Tibial nerve (tissue), 4 donors: ENCODE measurements around the gene RAB3C. TPM values are rescaled to one million over a fixed set of nuclear protein-coding genes. Genes with fewer than 3 reads are reported as not detected.

Experiments
- DNase-seq, 2 donors: peaks; one replicate each; pipeline ENCODE4 v3.0.0-alpha.2; 2019; ENCODE audit warnings: low spot score in 2 of 2
- H3K27ac ChIP-seq, 4 donors: fragments of 200-600 bp; sonication (generic) in 3 of 4; one replicate each; pipeline ENCODE4 v1.5.1; 2017 to 2019; ENCODE audit warnings: mild to moderate bottlenecking in 1 of 4
- H3K27me3 ChIP-seq, 2 donors: fragments of 200-600 bp; sonication (generic) in 1 of 2; one replicate each; pipeline versions ENCODE4 v1.5.1 to v1.6.0; 2017 to 2019
- H3K36me3 ChIP-seq, 3 donors: fragments of 200-600 bp; sonication (generic); one replicate each; pipeline ENCODE4 v1.5.1; 2018 to 2019
- H3K4me1 ChIP-seq, 4 donors: fragments of 200-600 bp; sonication (generic) in 3 of 4; one replicate each; pipeline ENCODE4 v1.5.1; 2017 to 2019
- H3K4me3 ChIP-seq, 4 donors: fragments of 200-600 bp; sonication (generic) in 3 of 4; one replicate each; pipeline ENCODE4 v1.5.1; 2017 to 2019; ENCODE audit warnings: mild to moderate bottlenecking in 1 of 4, moderate library complexity in 1 of 4
- H3K9me3 ChIP-seq, 4 donors: fragments of 200-600 bp; sonication (generic) in 3 of 4; one replicate each; pipeline ENCODE4 v1.5.1; 2017 to 2019
- EP300 ChIP-seq, 2 donors: sonication (generic); formaldehyde crosslinking; IDR thresholded peaks; one replicate each; pipeline ENCODE4 v1.6.1; 2017; ENCODE audit warnings: antibody characterized with exemption in 2 of 2, mild to moderate bottlenecking in 1 of 2
- POLR2A ChIP-seq, 2 donors: fragments of 450-650 bp; IDR thresholded peaks; one replicate each; pipeline ENCODE4 v1.6.1; 2017; ENCODE audit warnings: antibody characterized with exemption in 2 of 2, mild to moderate bottlenecking in 2 of 2, moderate library complexity in 2 of 2
- WGBS, 2 donors: methylation state at CpG; one replicate each; pipeline ENCODE4 v1.1.5; 2018; 5-methylcytosine and 5-hydroxymethylcytosine counted together
- total RNA-seq, 4 donors: library from RNA; depleted of rRNA; stranded (reverse); fragments of >200 nt; gene quantifications; one replicate each; pipeline ENCODE4 v1.1.0, GENCODE V29; 2016
- TF ChIP-seq, protein P1 (sequence below), 5 experiments: fragments of 200-600 bp in 3 of 5; fragments of 450-650 bp in 2 of 5; sonication (generic) in 3 of 5; IDR thresholded peaks; one replicate each; pipeline ENCODE4 v1.5.1; 2016 to 2019; ENCODE audit warnings: antibody characterized with exemption in 5 of 5, mild to moderate bottlenecking in 3 of 5, moderate library complexity in 2 of 5

RAB3C gene
- total RNA-seq, 4 donors from 2014 or later, result under 0.01 to 1.2 (median 1.0) TPM

DNA sequence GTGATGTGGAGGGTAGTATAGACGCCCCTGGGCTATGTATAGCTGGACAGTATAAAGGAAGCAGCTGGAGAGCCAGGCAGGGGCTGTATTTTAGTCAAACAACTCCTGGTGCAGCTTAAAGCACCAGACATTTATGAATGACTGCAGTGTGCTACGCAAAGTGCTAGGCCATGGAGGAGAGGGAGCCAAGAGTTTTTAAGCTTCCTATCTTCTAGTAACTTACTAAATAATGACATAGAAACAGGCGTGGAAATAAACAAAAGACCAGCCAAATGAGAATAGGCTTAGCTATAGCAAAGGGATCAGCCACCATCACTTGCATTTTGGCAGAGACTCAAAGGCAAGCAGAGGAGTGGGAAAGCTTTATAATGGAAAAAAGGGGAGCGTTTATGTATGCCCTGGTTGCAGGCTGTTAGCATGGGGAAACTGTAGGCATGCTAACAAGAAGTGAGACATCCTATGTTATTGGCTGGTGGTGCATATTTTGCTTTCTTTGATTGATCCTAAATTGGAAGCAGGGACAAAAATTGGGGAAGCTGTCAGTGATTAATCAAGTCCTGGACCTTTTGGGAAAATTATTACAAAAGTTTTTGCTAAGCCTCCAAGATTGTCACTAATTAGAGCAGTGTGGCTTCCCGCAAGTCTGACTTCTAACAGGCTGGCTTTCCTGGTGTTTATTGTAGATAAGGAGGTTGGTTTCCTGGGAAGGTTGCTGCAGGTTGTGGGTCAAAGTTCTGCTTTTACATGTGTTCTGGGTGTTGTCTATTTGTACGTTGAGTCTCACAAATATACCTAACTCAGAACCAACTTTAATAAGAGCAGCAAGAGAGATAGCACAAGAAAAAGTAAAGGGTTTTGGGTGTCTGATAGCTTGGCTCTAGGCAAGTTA is 46.6 kb downstream of the RAB3C start:
- Histone ChIP-seq H3K27ac (peak overlapping the region in 1 of 4 donors; percentile 24), H3K36me3 (no peaks in the 10 kb centered on the region), H3K9me3 (no peaks in the 10 kb centered on the region), H3K27me3 (no peaks in the 10 kb centered on the region), H3K4me1 (no peaks in the 10 kb centered on the region), H3K4me3 (no peak overlapping the region)
- WGBS, 2 donors, result 42 to 43% methylated on average over 6 of the region's 6 CpGs
- no peak for DNase-seq
- TF ChIP-seq EP300 (IDR thresholded peaks at IDR 0.05) (peak in 1 of 2 donors; percentile 61), POLR2A (IDR thresholded peaks at IDR 0.05) (no peak)
- TF ChIP-seq, protein P1, sequence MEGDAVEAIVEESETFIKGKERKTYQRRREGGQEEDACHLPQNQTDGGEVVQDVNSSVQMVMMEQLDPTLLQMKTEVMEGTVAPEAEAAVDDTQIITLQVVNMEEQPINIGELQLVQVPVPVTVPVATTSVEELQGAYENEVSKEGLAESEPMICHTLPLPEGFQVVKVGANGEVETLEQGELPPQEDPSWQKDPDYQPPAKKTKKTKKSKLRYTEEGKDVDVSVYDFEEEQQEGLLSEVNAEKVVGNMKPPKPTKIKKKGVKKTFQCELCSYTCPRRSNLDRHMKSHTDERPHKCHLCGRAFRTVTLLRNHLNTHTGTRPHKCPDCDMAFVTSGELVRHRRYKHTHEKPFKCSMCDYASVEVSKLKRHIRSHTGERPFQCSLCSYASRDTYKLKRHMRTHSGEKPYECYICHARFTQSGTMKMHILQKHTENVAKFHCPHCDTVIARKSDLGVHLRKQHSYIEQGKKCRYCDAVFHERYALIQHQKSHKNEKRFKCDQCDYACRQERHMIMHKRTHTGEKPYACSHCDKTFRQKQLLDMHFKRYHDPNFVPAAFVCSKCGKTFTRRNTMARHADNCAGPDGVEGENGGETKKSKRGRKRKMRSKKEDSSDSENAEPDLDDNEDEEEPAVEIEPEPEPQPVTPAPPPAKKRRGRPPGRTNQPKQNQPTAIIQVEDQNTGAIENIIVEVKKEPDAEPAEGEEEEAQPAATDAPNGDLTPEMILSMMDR (IDR thresholded peaks at IDR 0.05), result no peak

DNA sequence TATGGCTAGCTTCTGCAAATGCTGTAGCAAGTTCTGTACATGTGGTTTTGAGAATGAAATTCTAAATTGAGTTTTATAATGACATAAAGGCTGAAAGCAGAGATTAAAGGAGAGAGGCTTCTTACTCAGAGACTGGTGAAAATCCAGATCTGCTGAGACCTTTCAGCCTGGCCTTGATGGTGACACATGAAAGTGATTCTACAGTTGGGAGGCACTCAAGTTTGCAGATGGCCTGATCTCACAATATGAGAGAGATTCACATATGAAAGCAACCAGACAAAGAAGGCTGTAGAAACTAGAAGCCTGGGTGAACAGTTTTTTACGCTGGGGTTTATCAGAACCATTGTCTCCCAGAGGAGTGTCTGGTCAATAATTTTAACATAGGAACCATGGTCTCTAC is 49.0 kb downstream of the RAB3C start:
- WGBS, 2 donors, result 93 to 95% methylated on average over 1 of the region's 1 CpG
- Histone ChIP-seq H3K4me3 (no peak overlapping the region), H3K9me3 (no peaks in the 10 kb centered on the region), H3K27ac (no peak overlapping the region), H3K36me3 (no peaks in the 10 kb centered on the region), H3K4me1 (no peaks in the 10 kb centered on the region), H3K27me3 (no peaks in the 10 kb centered on the region)
- no peak for DNase-seq
- TF ChIP-seq POLR2A (IDR thresholded peaks at IDR 0.05), result no peak
- TF ChIP-seq EP300 (IDR thresholded peaks at IDR 0.05), result no peak
- TF ChIP-seq, protein P1 (IDR thresholded peaks at IDR 0.05), result no peak

DNA sequence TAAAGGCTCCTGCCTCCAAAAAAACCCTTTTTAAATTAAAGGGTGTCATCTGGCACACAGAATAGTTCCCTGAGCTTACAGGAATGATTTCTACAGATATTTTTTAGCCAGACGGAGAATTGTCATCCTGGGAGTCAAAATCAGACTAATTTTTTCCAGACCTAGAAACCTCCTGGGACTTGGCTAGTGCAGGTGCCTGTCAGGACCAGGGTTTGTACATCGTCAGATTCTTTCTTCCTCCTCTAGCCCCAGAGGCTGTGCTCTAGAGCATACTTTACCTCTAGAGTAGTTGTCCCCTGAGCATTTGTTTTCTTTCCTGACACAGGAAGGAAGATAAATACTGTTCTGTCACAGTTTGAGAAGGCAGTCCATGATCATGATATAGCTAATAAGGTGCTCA is 52.5 kb downstream of the RAB3C start:
- DNase-seq, result no peak
- Histone ChIP-seq H3K4me1 (no peaks in the 10 kb centered on the region), H3K9me3 (no peaks in the 10 kb centered on the region), H3K27ac (no peak overlapping the region), H3K4me3 (no peak overlapping the region), H3K27me3 (no peaks in the 10 kb centered on the region), H3K36me3 (no peaks in the 10 kb centered on the region)
- TF ChIP-seq POLR2A (IDR thresholded peaks at IDR 0.05) (no peak), EP300 (IDR thresholded peaks at IDR 0.05) (no peak)
- TF ChIP-seq, protein P1 (IDR thresholded peaks at IDR 0.05), result no peak
- whole genome bisulfite sequencing, 2 donors, result 64 to 66% methylated on average over 2 of the region's 2 CpGs

DNA sequence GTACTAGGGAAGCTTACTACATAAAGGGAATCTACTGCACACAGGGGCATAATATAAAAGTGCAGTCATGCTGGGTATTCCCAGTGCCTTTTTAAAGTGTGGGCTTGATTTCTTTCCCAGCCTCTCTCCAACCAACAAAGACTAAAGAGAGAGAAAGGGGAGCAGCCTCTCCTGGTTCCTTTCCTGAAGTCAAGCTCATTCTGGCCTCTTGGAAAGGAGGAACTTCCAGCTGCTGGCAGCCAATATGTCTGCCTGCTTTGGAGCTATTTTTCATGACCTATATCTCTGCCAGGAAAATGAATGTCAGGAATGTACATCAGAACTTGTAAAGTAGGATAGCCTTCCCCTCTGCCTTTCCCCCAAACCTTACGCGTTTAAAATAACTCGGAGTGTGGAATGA is 57.1 kb downstream of the RAB3C start:
- no peaks in the 10 kb centered on the region for H3K27me3 ChIP-seq
- TF ChIP-seq EP300 (IDR thresholded peaks at IDR 0.05), result no peak
- TF ChIP-seq POLR2A (IDR thresholded peaks at IDR 0.05), result no peak
- DNase-seq, result no peak
- H3K27ac ChIP-seq, result no peak overlapping the region
- no peak overlapping the region for H3K4me3 ChIP-seq
- H3K36me3 ChIP-seq, result no peaks in the 10 kb centered on the region
- WGBS, 2 donors, result 67 to 69% methylated on average over 3 of the region's 3 CpGs
- H3K9me3 ChIP-seq, result no peaks in the 10 kb centered on the region
- H3K4me1 ChIP-seq, result no peaks in the 10 kb centered on the region

DNA sequence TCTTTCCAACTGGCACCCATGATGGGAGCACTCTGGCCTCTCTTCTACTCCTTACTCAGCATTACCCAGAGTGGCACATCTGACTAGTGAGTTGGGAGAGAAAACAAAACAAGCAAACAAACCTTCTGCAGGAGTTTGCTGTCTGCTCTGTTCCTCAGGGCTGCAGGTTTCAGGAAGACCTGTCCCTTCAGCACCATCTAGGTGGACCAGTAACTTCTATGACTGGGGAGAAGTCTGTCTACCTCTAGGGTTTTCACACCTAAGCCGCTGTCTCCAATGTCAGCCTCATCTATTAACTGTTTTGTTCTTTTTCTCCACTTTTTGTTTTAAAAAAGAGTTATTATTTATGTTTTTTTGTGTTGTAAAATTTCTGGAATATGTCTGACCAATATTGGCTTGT is 58.7 kb downstream of the RAB3C start:
- TF ChIP-seq POLR2A (IDR thresholded peaks at IDR 0.05), result no peak
- TF ChIP-seq, protein P1 (IDR thresholded peaks at IDR 0.05), result no peak
- no peak for TF ChIP-seq EP300 (IDR thresholded peaks at IDR 0.05)
- H3K9me3 ChIP-seq, result no peaks in the 10 kb centered on the region
- no peak for DNase-seq
- no peak overlapping the region for H3K27ac ChIP-seq
- 84 to 96% methylated on average over 1 of the region's 1 CpG for WGBS, 2 donors
- no peak overlapping the region for H3K4me3 ChIP-seq
- no peaks in the 10 kb centered on the region for H3K36me3 ChIP-seq
- no peaks in the 10 kb centered on the region for H3K4me1 ChIP-seq
- H3K27me3 ChIP-seq, result no peaks in the 10 kb centered on the region
